Coronary artery (tissue), 2 donors: ENCODE measurements around the gene ALDH7A1.
A peak's percentile ranks its signal among the peaks of the same experiment; 100 is the strongest.

Experiments used
- DNase-seq: peaks from one replicate; pipeline ENCODE4 v3.0.0-alpha.2; 2017; ENCODE audit warnings: low spot score
- H3K27ac ChIP-seq, 2 donors: fragments of 200-600 bp; sonication (generic); one replicate each; pipeline ENCODE4 v1.5.1; 2016 to 2019
- H3K4me3 ChIP-seq: fragments of 200-600 bp; sonication (generic); 2 replicates; pipeline ENCODE4 v1.5.1; 2016; ENCODE audit warnings: mild to moderate bottlenecking, moderate library complexity
- TF ChIP-seq, protein P1 (sequence below): fragments of 200-600 bp; sonication (generic); IDR thresholded peaks from one replicate; pipeline ENCODE4 v1.5.1; 2019; ENCODE audit warnings: antibody characterized with exemption

The ALDH7A1 gene

DNA sequence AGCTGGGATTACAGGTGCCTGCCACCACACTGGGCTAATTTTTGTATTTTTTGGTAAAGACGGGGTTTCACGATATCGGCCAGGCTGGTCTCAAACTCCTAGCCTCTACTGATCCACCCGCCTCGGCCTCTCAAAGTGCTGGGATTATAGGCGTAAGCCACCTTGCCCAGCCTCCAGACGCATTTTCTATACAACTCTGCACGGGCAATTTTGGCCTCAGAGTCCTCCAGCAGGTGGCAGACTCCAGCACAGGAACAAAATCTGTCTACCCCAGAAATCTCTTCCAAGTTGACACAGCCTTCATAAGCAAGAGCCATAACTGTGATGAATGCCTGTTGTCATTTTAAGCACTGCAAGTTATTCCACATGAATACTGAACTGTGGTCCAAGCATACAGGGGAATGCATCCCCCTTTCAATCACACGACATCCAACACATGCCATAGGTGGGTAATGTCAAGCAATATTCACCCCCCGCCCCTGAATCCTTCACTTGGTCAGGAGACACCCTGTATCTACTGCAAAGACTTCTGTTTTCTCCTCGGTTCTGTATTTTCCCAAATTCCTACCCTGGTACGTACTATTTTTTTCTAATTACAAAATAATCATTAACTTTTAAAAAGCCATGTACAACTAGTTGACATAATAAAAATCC lies 50.8 kb downstream of the ALDH7A1 start:
- DNase-seq: no peak
- no peak overlapping the region for H3K27ac ChIP-seq
- H3K4me3 ChIP-seq: no peak overlapping the region
- TF ChIP-seq, protein P1, sequence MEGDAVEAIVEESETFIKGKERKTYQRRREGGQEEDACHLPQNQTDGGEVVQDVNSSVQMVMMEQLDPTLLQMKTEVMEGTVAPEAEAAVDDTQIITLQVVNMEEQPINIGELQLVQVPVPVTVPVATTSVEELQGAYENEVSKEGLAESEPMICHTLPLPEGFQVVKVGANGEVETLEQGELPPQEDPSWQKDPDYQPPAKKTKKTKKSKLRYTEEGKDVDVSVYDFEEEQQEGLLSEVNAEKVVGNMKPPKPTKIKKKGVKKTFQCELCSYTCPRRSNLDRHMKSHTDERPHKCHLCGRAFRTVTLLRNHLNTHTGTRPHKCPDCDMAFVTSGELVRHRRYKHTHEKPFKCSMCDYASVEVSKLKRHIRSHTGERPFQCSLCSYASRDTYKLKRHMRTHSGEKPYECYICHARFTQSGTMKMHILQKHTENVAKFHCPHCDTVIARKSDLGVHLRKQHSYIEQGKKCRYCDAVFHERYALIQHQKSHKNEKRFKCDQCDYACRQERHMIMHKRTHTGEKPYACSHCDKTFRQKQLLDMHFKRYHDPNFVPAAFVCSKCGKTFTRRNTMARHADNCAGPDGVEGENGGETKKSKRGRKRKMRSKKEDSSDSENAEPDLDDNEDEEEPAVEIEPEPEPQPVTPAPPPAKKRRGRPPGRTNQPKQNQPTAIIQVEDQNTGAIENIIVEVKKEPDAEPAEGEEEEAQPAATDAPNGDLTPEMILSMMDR: no peak

DNA sequence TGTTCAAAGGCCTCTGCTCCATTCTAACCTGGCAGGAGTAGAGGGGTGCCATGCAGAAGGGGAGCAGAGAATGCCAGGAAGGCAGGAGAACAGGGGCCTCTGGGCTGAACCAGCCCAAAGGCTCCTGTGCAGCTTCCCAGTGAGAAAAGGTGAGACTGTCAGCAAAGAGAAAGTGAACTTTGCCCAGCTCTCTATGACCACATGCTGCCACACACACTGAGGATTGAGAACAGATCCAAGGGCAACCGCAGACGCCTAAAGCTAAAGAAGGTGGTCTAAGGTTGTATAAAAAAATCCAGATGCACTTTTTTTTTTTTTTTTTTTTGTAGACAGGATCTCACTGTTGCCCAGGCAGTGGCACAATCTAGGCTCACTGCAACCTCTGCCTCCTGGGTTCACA lies 51.4 kb downstream of the ALDH7A1 start:
- TF ChIP-seq, protein P1: no peak
- no peak overlapping the region for H3K4me3 ChIP-seq
- no peak for DNase-seq
- no peak overlapping the region for H3K27ac ChIP-seq

DNA sequence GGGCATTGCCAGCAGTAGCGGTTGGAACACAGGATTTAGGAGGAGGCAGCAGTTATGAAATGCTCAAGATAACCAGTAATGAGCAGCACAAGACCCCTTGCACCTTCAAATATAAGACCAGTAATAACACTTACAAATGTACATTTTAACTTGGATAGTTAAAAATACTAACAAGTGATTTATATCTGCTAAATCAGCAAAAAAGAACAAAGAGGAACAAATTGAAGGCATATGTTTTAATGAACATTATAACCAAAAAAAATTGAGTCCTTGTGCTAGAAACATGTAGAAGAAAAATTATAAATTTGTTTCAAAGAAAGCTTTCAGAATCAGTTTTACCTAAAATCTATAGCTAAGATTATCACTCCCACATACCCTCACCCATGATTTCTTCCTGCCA lies 52.0 kb downstream of the ALDH7A1 start:
- TF ChIP-seq, protein P1: no peak
- no peak overlapping the region for H3K4me3 ChIP-seq
- DNase-seq: no peak
- H3K27ac ChIP-seq: no peak overlapping the region

GRCh38 chr5:126542441-126542840 lies 52.6 kb downstream of the ALDH7A1 start:
- Histone ChIP-seq H3K27ac (no peak overlapping the region), H3K4me3 (no peak overlapping the region)
- DNase-seq: no peak
- TF ChIP-seq, protein P1: no peak

GRCh38 chr5:126540631-126541030 lies 54.4 kb downstream of the ALDH7A1 start:
- no peak for DNase-seq
- TF ChIP-seq, protein P1: no peak
- Histone ChIP-seq H3K27ac (no peak overlapping the region), H3K4me3 (no peak overlapping the region)

DNA sequence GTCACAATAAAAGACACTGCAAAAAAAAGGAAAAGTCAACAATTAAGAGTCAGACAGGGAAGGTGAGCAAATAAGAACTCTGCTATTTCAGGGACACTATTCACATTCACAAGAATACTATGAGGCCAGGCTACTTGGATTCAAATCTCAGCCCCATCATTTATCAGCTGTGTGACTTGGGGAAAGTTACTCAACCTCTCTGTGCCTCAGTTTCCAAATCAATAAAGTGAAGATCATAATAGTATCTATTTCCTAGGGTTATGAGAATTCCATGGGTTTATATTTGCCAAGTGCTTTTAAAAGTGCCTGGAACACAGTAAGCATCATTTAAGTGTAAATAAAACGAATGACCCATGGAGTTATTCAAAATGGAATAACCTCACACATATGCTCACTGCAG lies 56.4 kb downstream of the ALDH7A1 start:
- Histone ChIP-seq H3K4me3 (no peak overlapping the region), H3K27ac (peak overlapping the region in 1 of 2 donors; percentile 44)
- DNase-seq: no peak
- TF ChIP-seq, protein P1: no peak

DNA sequence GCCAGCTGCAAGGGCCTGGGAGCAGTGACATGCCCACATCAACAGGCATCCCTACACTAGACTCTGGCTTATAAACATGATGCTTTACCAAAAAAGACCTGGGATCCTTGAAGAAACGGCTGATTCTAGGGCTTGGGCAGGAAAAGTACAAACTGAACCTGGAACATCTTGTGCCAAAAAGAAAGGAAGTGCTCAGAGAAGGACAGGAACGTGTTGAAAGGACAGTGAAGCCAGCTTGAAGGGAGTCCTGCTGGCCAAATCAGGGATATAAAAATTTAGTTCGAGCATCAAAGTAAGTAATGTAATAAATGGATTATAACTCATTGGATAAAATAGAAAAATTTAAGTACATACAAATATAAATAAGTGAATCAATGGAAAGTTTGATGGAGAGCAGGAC lies 58.1 kb downstream of the ALDH7A1 start:
- Histone ChIP-seq H3K27ac (no peak overlapping the region), H3K4me3 (no peak overlapping the region)
- no peak for DNase-seq
- TF ChIP-seq, protein P1: no peak
